RPMI7951 (cell line): Measurements from ENCODE around the gene FMNL1. TPM values are rescaled to one million over a fixed set of nuclear protein-coding genes. Genes with fewer than 3 reads are reported as not detected.

Experiments
- DNase-seq: peaks from one replicate; pipeline ENCODE4 v3.0.0-alpha.2; 2012; ENCODE audit warnings: low read depth
- total RNA-seq: library from RNA; depleted of rRNA; stranded (reverse); fragments of >200 nt; shearing (Covaris generic); gene quantifications from 2 replicates; pipeline ENCODE4 v1.2.3, GENCODE V29; 2014

The FMNL1 gene
- total RNA-seq, 1 experiment from 2014 or later, result 10.3 TPM

DNA sequence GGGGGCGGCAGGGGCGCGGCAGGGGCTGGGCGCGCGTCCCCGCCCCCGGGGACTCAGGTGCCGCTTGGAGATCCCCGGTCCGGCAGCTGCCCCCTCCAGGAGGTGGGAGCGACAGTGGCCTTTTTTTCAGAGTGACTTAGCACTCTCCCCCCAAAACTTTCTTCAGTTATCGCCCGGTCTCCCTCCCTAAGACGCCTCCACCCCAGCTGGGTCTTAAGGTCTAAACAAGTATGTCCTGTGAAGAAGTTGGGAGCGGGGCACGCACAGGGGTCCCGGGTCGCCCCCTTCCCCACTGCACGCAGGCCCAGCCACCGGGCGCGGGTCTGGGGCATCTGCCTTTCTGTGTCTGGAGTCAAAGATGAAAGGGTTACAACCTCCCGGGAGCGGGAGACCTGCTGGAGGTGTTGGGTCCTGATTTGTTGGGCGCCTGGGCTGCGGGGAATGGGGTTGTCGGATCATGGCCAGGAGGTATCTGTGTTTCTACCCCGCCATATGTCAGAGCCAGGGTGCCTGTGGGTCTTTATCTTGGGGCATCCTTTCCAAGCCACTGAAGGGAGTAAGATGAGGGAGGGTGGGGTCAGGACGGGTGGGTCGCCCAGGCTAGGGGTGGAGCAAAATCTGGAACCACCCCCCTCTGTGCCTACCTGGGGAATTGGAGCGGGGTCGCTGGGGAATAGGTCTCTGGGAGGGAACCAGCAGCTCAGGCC, 757 bp downstream of the FMNL1 start:
- no peak for DNase-seq

DNA sequence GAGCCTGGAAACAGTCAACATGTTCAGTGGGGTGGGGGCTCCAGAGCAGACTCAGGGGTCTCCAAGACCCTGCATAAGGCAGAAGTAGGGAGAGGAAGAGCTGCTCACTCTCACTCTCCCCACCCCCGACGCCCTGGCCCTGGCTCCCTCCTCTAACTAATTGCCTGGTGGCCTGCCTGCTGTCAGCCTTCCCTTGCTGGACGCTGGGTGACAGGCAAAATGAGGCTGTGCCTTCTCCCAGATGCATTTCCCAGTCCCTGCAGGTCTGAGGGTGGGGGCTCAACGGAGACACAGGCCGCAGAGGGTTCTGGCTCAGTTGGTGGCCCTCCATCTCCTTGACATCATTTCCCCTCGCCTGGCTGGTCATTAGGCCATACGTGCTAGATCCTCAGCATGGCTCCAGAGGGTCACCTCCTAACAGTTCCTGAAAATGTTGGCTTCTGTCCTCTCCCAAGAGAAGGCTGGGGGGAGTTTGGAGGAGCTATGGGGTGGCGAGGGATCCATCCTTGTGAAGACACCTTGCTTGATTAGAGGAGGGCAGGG, 1.4 kb downstream of the FMNL1 start:
- no peak for DNase-seq

DNA sequence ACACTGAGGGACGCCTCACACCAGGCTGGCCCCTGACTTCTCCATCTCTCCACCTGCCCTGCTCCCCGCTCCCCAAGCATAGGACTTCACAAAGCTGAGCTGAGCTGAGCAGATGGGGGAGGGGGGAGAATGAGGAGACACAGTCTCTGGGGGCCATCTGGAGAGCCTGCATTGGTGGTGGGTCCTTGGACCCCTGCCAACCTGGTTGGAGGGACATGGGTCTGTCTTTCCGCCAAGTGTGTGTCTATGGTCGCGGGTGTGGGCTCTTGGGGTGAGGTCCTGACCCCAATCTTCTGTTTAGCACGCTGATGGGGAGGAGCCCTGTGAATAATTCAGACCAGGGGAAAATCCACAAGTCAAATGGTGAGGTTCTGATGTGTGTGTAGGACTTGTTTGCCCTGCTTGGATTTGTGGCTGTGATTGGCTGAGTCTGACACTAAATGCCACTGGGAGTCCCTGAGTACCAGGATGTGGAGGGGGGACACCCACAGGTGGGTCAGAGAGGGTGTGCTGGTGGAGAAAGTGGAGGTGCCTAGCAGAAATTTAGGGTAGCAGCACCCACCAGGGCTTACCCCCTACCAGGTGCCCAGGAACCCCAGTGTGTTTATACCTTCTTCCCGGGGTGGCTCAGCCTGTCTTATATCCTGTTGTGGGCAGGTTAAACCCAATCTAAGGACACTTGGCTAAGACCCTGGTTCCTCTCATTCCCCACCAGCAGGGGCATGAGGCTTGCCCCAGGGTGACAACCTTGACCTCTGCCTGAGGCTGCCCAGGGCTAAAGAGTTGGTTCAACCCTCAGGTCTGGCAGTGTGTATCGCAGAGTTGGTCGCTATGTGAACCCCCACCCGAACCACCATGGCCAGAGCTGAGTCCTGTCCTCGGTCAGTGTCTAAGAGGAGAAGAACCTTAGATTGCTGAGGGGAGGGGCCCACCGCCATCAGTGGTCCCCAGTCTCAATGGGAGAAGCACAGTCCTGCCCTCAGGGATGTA, 2.1 kb downstream of the FMNL1 start:
- DNase-seq, result no peak

DNA sequence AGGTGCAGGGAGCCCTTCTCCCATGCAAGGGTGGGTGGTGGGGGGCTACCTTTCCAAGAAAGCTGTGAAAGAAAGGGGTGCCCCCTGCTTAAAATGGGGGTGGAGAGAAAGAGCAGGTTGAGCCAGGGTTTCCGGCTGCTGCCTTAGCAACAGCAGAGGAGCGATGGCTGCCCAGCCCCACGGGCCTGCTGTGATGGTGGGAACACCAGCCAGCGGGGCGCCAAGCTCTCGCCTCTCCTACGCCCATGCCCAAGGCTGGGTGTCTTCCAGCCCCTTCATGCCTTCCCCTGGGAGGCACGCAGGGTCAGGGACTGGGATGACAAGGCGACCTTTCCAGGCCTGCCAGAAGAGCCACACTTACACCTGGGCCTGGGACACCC, 3.0 kb downstream of the FMNL1 start:
- no peak for DNase-seq

DNA sequence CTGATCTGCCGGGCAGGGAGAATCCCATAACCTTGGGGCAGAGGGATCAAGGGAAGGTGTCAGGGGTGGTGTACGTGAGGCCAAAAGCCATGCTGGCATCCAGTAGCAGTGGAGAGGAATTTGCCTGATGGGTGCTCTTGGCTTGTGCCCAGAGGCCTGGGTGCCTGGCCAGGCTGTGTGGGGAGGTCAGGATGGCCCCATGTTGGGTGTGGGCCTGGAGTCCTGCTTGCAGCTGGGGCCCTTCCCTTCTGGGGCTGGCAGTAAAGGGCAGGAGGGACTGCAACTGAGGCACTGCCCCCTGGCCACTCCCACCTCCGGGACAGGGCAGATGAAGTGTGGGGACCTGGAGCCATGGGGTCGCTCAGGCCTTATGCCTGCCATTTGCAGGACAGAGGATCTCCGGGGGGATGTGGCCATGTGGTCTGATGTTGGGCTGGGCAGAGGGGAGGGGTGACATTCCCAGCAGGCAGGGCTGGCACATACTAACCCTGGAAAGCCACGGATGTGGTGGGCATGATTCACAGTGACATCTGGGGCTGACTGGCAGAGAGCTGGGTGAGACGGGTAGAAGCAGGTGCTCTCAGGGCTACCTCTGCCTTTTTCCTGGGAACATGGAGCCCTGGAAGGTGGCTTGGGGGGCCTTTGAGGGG, 3.5 kb downstream of the FMNL1 start:
- peak; percentile 61 for DNase-seq

DNA sequence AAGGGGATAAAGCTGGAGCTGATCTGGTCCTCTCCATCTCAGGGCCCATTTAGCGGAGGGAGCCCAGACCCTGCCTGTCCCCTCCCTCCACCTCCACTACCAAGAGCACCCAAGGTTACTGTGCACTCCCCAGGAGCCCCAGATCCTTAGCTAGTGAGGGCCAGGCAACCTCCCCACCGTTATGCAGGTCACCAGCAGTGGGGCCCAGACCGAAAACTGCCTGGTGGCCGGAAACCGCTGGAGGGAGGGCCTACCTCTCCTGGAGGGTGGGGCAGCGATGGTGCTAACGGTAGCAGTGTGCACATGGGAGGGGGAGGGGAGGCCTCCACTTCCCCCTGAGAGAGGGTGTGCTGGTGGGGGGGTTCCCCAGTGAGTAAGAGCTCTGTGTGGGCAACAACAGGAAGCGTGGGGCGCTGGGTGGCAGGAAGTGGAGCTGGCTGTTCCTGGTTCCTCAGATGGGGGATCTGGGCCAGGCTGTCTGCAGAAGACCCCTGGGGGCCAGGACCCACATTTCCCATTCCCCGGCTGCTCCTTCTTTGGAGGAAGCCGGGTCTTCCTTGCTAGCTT, 4.4 kb downstream of the FMNL1 start:
- peak; percentile 54 for DNase-seq

DNA sequence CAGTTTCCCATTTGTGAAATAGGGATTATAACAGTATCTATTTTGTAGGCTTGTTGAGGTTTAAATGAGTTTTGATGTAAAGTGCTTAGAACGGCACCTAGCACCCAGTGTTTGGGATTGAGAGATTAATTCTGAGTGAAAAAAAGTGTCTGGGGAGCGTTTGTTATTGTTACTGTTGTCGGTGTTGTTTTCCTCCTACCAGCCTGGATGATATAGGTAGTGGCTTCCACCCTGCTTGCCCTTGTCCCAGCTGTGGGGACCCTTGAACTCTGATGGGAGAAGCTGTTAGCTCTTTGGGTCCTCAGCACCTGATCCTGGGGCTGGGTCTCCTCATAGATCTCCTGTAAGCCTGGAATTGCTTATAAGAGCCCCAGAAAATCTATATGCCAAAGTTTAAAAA, 4.9 kb downstream of the FMNL1 start:
- DNase-seq, result no peak

DNA sequence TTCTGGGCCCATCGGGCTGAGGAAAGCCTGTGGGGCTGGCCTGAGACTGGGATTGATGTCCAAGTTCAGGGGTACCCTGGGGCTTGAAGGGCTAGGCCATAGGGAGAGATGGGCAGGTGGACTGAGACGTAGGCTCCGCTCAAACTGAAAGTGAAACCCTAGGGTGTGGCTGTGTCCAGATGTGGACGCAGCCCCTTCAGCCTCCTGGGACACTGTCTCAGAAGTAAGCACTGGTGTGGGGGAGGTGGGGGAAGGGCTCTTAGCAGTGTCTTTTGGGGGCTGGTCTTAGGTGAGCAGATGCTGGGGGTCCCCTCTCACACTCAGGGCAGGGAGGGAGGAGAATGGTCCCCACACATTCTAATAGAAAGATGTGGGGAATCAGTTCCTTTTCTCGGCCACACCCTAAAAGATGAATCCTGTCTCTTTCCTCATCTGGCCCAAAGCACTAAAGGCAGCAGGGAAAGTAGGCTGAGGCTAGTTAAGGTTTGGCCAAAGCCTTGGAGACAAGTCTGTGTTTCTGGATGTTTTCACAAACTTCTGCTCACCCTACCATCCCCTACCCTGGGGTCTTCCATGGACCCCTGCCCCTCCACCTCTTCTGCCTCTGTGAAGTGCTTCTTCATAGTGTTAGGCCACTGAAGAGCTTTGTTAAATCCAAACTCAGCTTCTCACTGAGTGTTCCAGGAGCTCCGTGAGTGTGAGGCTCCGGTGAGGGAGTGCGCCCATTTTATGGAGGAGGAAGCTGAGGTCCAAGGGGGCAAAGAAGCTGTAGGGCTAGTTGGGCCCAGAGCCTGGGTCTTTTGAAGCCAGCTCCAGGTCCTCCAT, 5.6 kb downstream of the FMNL1 start:
- DNase-seq, result peak; percentile 62

DNA sequence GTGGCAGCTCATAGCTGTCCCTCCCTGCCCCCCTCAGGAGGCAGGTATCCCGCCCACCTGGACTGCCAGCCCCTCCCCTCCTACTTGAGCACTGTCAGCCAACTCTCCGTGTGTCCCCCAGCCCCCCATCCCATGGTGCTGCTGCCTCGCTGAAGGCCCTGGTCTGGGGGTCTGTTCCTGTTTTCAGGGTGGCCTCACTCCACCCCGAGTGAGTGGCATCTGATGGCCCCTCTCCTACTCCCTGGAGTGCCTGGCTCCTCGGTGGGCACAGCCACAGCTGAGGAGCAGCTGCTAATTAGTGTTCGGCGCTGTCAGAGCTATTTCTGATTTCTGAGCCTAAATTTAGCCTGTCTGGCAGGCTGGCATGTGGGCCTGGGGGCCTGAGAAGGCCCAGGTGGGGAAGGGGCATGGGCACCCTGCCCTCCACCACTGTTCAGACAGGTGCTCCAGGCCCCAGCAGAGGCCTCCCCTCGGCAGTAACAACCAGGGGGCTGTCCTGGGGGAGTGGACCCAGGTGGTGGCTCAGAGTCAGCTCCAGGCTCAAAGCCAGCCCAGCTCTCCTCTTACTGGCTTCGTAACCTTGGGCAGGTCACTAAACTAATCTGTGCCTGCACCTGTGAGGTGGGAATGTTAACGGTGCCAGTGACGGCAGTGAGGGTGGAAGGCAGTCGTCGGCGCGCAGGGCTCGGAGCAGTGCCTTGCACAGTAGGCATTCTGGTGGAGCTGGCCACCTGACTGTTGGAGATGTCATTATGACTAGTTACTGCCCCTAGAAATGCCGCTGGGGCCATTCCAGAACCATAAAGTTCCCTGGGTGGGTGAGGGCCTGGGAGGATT, 6.5 kb downstream of the FMNL1 start:
- peak; percentile 31 for DNase-seq

DNA sequence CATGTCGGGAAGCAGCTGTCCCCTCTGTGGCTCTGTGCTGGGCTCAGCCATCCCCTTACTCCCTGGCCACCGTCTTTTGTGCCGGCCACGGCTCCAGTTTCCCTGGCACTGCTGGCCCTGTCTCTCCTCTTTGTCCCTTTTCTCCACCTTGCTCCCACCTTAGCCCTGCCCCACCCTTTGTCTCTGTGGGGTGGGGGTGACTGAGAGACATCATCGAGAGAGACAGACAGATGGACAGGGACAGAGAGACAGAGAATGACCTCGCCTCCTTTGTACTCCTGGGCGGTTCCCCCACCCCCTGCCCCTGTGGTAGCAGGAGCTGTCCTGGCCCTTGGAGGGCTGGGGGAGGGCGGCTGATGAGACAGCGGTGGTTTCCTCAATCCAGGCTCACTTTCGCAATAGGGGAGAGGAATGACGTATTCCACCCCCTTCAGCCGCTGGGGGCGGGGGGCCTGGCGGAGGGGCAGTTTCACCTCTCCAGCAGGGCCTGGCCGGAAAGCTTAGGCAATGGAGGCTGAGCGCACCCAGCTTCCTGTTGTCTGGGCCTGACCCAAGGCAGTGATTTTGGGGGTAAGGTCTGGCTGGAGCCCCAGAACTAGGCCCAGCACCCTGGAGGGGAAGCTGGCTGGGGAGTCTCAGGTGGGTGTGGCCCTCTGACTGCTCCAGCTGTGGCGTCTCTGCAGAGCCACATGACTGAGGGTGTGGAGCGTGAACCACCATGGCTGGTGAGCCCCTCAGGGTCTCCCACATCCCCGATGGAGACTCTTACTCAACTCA, 7.3 kb downstream of the FMNL1 start:
- peak; percentile 87 for DNase-seq

DNA sequence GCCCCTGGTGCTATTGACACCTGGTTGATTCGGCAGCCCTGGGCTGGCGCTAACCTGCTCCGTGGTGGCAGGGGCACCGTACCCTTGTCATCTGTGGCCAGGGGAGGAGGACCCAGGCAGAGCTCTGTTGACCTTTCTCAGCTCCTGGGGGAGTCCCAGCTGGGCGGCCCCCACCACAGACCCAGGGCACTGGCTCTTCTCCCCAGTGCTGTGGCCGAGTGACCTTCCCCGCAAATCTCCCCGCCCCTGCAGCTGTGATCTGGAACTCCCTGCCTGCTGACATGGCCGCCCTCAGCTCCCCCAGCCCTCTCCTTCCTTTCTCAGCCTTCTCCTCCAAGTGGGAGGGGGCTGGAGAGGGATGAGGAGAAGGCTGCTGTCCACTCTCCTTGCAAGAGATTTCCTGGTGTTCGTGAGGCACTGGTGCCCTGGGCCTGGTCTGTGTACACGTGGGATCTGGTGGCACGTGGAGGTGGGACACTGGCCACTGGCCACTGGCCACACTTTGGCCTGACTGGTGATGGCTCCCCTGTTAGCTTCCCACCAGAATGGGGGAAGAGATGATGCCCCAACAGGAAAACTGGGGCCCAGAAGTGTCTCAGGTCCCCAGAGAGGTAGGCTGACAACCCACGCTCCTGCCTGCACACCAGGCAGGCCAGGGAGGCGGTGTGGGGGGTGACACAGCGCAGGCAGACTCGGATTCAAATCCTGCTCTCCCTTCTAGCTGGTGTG, 8.2 kb downstream of the FMNL1 start:
- DNase-seq, result no peak

DNA sequence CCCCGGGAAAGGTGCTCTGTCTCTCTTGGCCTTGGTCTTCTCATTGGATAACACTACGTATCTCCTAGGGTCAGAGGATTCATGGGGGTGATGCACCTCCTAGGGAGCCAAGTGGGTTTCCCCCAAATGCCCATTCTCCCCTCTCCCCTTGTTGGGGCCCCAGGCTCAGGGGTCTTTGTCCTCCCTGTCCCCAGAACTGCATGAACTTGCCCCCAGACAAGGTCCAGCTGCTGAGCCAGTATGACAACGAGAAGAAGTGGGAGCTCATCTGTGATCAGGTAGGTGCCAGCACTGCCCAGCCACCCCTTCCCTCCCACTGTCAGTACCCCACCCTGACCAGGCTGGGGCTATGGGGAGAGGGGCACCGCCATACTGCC, 8.7 kb downstream of the FMNL1 start:
- no peak for DNase-seq

DNA sequence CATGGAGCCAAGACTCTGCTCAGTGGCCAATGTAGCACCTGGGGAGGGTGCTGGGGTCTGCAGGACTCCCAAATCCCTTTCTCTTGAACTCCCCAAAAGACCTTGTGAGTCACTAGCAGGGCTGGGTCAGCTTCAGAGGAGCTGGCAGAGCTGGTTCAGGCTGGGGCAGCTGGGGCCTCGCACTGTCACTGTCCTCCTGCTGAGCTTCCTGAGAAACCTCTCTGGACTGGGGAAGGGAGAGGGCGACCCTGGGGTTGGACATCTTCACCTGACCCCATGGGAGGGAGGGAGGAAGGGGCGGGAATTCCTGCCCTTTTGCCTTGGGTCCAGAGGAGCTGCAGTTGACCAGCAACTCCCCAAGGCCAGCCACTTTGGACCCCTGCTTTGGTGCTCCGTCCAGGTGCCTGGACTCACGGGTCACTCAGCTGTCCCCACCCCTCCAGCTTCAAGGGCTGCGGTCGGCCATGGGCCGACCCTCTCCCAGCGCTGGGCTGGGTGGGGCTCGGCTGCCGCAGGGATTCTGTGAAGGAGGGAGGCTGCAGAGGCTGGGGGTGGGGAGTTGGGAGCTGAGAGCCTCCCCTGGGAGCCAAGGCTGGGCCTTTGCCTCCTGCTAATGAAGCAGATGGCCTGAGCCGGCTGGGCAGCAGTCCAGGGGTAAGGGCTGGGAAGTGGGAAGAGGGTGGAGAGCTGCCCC, 9.2 kb downstream of the FMNL1 start:
- DNase-seq, result peak; percentile 57

DNA sequence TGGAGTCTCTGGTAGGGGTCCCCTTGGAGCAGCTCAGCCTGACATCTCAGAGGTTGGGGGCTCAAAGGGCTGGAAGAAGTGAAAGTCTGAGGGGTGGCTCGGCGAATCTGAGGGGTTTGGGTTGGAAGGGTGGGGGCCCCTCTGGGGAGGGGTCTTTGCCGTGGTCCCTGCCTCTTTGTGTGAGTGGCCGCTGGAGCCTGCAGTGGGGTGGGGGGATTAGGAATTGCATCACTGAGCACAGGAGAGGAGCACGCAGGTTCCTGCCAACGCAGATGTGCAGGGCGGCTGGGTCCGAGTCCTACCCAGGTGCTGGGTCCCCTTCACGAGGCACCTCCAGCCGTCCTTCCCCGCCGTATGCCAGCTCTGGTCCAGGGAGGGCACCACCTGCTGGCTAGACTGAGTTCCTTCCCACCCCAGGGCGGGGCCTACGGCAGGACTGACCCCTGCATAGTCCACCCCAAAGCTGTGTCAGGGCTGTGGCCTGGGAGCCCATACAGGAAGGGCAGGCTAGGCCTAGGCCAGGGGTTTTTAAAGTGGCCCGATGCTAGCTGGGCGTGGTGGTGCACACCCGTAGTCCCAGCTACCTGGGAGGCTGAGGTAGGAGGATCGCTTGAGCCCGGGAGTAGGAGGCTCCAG, 9.9 kb downstream of the FMNL1 start:
- no peak for DNase-seq

DNA sequence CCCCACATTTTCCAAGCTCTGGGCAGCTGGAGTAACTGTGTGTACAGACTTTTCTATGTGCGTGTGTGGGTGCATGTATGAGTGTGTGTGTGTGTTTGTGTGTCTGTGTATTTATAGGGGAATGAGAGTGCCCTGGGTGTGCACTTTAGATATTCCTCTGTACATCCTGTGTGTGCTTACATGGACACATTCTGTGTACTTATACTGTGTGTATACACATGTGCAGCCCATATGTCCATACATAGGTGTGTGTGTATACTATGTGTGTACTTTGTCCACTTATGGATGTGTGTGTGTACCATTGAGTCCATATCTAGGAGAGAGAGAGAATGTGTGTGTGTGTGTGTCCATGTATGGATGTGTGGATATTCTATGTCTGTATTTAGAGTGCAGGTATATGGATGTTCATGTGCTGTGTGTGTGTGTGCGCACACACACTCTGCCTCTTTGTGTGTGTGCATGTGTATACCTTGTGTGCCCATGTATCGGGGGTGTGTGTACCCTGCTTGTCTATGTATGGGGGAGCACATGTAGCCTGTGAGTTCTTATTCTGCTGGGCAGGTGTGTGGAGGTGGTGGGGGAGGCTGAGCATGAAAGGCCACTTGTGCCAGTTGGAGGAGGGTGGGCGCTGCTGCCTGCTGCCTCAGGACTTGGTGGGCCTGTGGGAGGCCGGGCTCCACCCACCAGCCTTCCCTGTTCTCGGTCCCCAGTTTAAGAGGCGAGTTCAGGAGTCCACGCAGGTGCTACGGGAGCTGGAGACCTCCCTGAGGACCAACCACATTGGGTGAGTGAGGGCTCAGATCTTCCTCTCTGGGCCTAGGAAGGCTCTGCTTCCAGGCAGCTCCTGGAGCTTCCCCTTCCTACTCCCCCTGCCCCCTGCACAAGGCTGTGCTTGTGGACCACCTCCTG, 11.1 kb downstream of the FMNL1 start:
- no peak for DNase-seq

DNA sequence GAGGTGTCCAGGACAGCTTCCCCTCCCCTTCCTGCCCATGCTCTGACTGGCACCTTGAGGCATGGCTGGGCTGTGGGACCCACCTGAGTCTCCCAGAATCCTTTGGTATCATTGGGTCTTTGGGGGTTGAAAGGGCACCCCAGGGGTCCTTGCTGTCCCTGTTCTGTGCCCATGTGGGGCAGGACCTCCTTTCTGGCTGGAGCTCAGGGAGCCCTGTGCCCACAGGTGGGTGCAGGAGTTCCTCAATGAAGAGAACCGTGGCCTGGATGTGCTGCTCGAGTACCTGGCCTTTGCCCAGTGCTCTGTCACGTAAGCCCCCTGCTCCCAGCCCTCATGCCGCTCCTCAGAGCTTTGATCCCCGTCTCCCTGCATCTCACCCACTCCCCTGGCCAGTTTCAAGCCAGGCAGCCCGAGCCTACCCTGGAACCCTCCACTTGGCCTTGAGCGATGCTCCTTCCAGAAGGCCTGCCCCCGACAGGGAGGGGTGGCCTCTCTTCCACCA, 11.8 kb downstream of the FMNL1 start:
- DNase-seq, result no peak
